Ectodermal cell (in vitro differentiated cells): ENCODE measurements around the gene SLC8A1.

Experiments
- H3K27ac ChIP-seq: 2 replicates; pipeline ENCODE4 v1.7.0; 2013; ENCODE audit warnings: mild to moderate bottlenecking, low read depth, low read length; ENCODE audit not compliant: insufficient read depth, poor library complexity, severe bottlenecking
- H3K27me3 ChIP-seq: 2 replicates; pipeline ENCODE4 v1.7.0; 2013; ENCODE audit warnings: mild to moderate bottlenecking, low read length; ENCODE audit not compliant: insufficient read depth, control insufficient read depth, poor library complexity, severe bottlenecking
- H3K36me3 ChIP-seq: one replicate; pipeline ENCODE4 v1.7.0; 2013; ENCODE audit warnings: low read length; ENCODE audit not compliant: control insufficient read depth, insufficient read depth
- H3K4me1 ChIP-seq: one replicate; pipeline ENCODE4 v1.7.0; 2013; ENCODE audit warnings: low read length; ENCODE audit not compliant: control insufficient read depth, insufficient read depth
- H3K4me3 ChIP-seq: 2 replicates; pipeline ENCODE4 v1.7.0; 2013; ENCODE audit warnings: low read depth, low read length, control low read depth; ENCODE audit not compliant: insufficient read depth
- H3K9me3 ChIP-seq: 2 replicates; pipeline ENCODE4 v1.7.0; 2013; ENCODE audit warnings: mild to moderate bottlenecking, low read length, moderate library complexity; ENCODE audit not compliant: control insufficient read depth
- WGBS, 2 experiments: methylation state at CpG; one replicate each; pipeline ENCODE4 v1.1.7; 2013; ENCODE audit warnings: missing lambda C conversion rate in 2 of 2; 5-methylcytosine and 5-hydroxymethylcytosine counted together

Gene SLC8A1

DNA sequence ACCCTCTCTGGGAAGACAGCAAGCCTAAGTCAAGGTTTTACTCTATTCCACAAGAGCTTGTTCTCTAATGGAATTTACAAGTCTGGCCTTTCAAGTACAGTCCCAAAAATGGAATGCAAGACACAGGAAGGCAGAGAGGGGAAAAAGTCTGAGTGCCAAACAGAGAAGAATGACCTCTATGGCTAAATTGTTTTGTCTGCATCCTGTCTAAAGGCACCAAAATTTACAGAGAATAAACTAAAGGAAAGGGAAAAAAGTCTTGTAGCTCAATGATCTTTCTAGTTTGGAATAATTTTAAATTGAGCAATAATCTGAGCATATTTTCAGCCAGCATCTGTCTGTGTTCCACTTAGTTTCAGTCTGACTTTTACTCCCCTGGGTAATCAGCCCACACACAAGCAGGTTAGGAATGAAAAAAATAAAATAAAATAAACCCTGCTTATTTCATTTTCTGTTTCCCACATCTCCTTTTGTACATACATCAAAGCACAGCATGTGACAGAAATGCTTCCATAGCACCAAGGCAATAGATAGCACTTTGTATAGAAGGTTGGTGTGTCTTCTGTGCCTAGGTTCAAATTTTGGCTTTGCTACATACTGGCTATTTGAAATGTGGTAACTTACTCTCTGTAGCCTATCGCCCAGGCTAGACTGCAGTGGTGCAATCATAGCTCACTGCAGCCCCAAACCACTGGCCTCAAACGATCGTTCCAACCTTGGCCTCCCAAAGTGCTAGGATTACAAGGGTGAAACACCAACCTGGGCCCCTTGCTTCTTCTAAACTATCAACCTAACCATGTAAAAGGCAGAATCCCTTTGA, 105.1 kb downstream of the SLC8A1 start:
- no peak overlapping the region for H3K27ac ChIP-seq
- no peak overlapping the region for H3K4me3 ChIP-seq
- no peaks in the 10 kb centered on the region for H3K36me3 ChIP-seq
- no peaks in the 10 kb centered on the region for H3K27me3 ChIP-seq
- no peaks in the 10 kb centered on the region for H3K9me3 ChIP-seq
- whole genome bisulfite sequencing, 2 experiments: 92 to 94% methylated on average over 3 of the region's 3 CpGs
- no peaks in the 10 kb centered on the region for H3K4me1 ChIP-seq

- Histone ChIP-seq H3K9me3 (no peaks in the 10 kb centered on the region), H3K27ac (no peak overlapping the region), H3K27me3 (no peaks in the 10 kb centered on the region), H3K36me3 (no peaks in the 10 kb centered on the region), H3K4me1 (no peaks in the 10 kb centered on the region), H3K4me3 (no peak overlapping the region)
- WGBS, 2 experiments: 100% methylated on average over 1 of the region's 1 CpG; no CpG with 5 or more reads in 1 of the 2 experiments
Observed at GRCh38 chr2:40344364-40344763, 107.5 kb downstream of the SLC8A1 start.

DNA sequence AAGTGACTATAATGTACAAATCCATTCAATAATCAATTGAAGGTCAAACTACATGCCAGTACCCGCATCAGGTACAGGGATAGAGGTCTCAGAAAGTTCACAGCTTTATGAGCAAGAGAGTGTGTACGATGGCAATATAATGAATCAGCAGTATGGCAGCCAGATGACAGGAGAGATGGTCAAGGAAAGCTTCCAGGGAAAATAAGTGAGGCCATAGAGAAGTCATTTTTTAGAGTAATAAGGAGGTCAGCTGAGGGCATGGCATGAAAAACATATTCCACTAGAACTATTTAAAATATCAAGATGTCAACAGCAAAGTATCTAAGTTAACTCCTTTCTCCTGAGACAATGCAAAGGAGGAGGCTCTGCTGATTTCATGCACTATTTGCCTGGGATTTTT, 108.0 kb downstream of the SLC8A1 start:
- WGBS, 2 experiments: 97% methylated on average over 2 of the region's 2 CpGs
- no peaks in the 10 kb centered on the region for H3K36me3 ChIP-seq
- H3K4me3 ChIP-seq: no peak overlapping the region
- H3K4me1 ChIP-seq: no peaks in the 10 kb centered on the region
- no peaks in the 10 kb centered on the region for H3K27me3 ChIP-seq
- H3K9me3 ChIP-seq: no peaks in the 10 kb centered on the region
- H3K27ac ChIP-seq: no peak overlapping the region

GRCh38 chr2:40341198-40341597, 110.7 kb downstream of the SLC8A1 start:
- H3K9me3 ChIP-seq: no peaks in the 10 kb centered on the region
- H3K36me3 ChIP-seq: no peaks in the 10 kb centered on the region
- no peak overlapping the region for H3K27ac ChIP-seq
- H3K27me3 ChIP-seq: no peaks in the 10 kb centered on the region
- 100% methylated on average over 1 of the region's 1 CpG; no CpG with 5 or more reads in 1 of the 2 experiments for WGBS, 2 experiments
- H3K4me3 ChIP-seq: no peak overlapping the region
- no peaks in the 10 kb centered on the region for H3K4me1 ChIP-seq

DNA sequence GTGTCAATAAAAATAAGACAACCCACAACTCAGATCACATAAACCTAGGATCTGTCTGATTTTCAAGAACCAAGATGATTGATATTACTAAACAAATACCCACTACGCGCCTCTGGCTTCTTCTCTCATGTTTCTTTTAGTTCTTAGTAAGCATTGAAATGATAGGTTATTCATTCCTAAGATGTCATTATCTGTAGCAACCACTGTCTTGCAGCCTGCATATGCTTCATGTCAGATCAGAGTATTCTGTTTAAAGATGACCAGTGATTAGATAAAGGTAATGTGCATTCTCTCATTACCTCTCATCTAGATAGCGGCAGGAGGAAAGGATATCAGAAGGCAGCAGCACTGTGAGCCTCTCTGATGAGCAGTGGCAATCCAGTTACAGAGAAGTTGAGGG, 112.9 kb downstream of the SLC8A1 start:
- H3K4me3 ChIP-seq: no peak overlapping the region
- H3K27me3 ChIP-seq: no peaks in the 10 kb centered on the region
- H3K36me3 ChIP-seq: no peaks in the 10 kb centered on the region
- 94 to 100% methylated on average over 1 to 3 of the region's 3 CpGs for WGBS, 2 experiments
- H3K4me1 ChIP-seq: no peaks in the 10 kb centered on the region
- no peaks in the 10 kb centered on the region for H3K9me3 ChIP-seq
- no peak overlapping the region for H3K27ac ChIP-seq

DNA sequence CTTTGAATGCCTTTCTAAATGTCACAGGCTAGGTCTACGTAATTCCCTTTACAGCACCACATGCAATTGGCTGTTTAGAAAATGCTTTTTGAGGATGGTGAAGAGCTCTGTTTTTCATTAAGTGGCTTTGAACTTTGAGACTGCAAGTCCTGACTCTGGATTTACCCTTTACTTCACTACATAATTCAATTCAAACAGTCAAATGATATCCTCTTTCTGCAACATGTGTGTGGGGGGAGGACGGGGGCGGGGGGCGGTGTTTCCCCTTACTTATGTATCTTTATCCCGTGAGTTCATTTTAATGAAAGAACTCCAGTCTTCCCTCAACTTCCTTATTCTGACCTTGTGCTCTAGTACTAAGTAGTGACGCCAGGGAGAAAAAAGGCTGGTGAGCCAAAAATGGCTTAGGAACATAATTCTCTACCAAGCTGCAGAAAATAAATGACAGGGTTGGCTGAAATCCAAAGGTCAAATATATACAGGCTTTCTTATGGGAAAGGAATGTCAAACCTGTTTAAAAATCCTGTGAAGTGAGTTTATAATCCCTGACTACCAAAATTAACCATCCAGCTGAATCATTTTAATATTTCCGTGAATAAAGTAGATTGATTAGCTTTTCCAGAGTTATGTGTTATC, 119.6 kb downstream of the SLC8A1 start:
- no peaks in the 10 kb centered on the region for H3K27me3 ChIP-seq
- no peak overlapping the region for H3K4me3 ChIP-seq
- H3K9me3 ChIP-seq: no peaks in the 10 kb centered on the region
- 82 to 100% methylated on average over 2 to 6 of the region's 7 CpGs for WGBS, 2 experiments
- no peaks in the 10 kb centered on the region for H3K36me3 ChIP-seq
- no peak overlapping the region for H3K27ac ChIP-seq
- no peaks in the 10 kb centered on the region for H3K4me1 ChIP-seq

GRCh38 chr2:40330096-40330495, 121.8 kb downstream of the SLC8A1 start:
- Histone ChIP-seq H3K27me3 (no peaks in the 10 kb centered on the region), H3K27ac (no peak overlapping the region), H3K4me3 (no peak overlapping the region), H3K36me3 (no peaks in the 10 kb centered on the region), H3K4me1 (no peaks in the 10 kb centered on the region), H3K9me3 (no peaks in the 10 kb centered on the region)
- whole genome bisulfite sequencing, 2 experiments: 91% methylated on average over 2 of the region's 3 CpGs; no CpG with 5 or more reads in 1 of the 2 experiments

- H3K27ac ChIP-seq: no peak overlapping the region
- H3K4me3 ChIP-seq: no peak overlapping the region
- no peaks in the 10 kb centered on the region for H3K36me3 ChIP-seq
- 100% methylated on average over 1 of the region's 1 CpG; no CpG with 5 or more reads in 1 of the 2 experiments for WGBS, 2 experiments
- no peaks in the 10 kb centered on the region for H3K27me3 ChIP-seq
- no peaks in the 10 kb centered on the region for H3K9me3 ChIP-seq
- H3K4me1 ChIP-seq: no peaks in the 10 kb centered on the region
Observed at GRCh38 chr2:40329739-40330030, 122.2 kb downstream of the SLC8A1 start.

- H3K27ac ChIP-seq: no peak overlapping the region
- H3K36me3 ChIP-seq: no peaks in the 10 kb centered on the region
- no peaks in the 10 kb centered on the region for H3K4me1 ChIP-seq
- H3K4me3 ChIP-seq: no peak overlapping the region
- H3K9me3 ChIP-seq: no peaks in the 10 kb centered on the region
- no peaks in the 10 kb centered on the region for H3K27me3 ChIP-seq
Observed at GRCh38 chr2:40325116-40325515, 126.8 kb downstream of the SLC8A1 start.

GRCh38 chr2:40324656-40325055, 127.2 kb downstream of the SLC8A1 start:
- H3K27ac ChIP-seq: no peak overlapping the region
- no peaks in the 10 kb centered on the region for H3K9me3 ChIP-seq
- no peaks in the 10 kb centered on the region for H3K4me1 ChIP-seq
- WGBS, 2 experiments: 89 to 100% methylated on average over 1 of the region's 1 CpG
- H3K4me3 ChIP-seq: no peak overlapping the region
- H3K36me3 ChIP-seq: no peaks in the 10 kb centered on the region
- H3K27me3 ChIP-seq: no peaks in the 10 kb centered on the region
